GM18520 (cell line): ENCODE measurements around the gene LRRTM2.
"Not testable (repeated sequence)": the region's sequence is repeated elsewhere in the genome, so short reads cannot be mapped to it uniquely, and the experiment has no call there.

Experiments
- ATAC-seq: cut with Tn5 transposase; IDR thresholded peaks from one replicate; pipeline ENCODE4 v1.9.1; 2021; ENCODE audit not compliant: unreplicated experiment

LRRTM2 gene

DNA sequence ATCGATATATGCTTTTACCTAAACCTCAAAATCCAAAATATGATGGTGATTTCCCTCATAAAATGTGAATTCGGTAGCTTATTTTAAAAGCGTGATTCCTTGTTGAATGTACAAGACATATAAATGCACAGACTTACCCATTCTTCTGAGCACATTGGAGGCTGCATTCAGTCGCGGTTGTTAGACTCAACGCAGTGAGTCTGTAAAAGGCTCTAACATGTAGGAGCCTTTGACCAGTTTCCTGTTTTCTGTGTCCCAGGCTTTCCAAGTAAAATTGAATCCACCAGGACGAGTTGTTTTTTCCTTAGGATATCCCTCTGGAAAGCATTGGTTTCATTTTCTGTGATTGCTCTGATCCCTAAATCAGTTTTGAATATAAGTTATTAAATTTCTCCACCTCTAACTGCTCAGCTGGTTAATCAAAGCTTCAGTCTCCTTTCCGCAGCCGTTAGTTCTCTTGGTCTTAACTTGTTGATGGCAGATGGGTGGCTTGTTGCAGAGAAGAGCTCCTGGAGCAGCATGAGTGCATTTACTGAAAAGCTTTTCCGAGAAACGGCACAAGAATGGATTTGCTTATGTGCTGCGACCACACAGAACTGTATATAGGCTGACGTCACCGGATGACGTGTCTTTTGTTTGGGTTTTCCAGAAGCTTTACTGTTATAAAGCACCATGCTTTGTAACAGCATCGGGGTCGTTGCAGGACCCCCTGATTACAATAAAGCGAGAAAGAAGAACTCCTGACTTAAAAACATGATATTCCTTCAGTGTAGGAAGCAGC, at the start of gene LRRTM2:
LRRTM2 (minus strand) TSS at position 565 of the 781 bp plus-strand sequence; CDS start at position 141, 424 bp downstream.
- ATAC-seq, result no peak

GRCh38 chr5:138922494-138922893, 47.4 kb upstream of the LRRTM2 start:
- no peak for ATAC-seq

- not testable (repeated sequence) for ATAC-seq
Observed at GRCh38 chr5:138921362-138921761, 46.2 kb upstream of the LRRTM2 start.

DNA sequence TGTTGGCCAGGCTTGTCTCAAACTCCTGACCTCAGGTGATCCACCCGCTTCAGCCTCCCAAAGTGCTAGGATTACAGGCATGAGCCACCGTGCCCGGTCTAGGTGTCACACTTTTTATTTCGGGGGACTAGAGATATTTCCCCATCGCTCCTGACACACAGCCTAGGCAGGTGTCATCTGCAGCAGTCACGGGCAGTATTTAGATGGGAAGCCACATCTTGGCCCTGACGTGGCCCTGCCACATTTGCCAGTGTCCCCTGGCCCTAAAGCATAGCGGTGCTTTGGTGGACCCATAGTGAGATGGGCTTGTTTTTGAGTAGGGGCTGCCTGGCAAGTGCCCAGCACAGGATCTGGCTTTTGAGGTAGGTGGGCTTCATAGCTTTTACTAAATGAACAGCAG, 45.0 kb upstream of the LRRTM2 start:
- ATAC-seq, result no peak

GRCh38 chr5:138918686-138919085, 43.6 kb upstream of the LRRTM2 start:
- ATAC-seq, result no peak

GRCh38 chr5:138914338-138914737, 39.2 kb upstream of the LRRTM2 start:
- ATAC-seq, result no peak

DNA sequence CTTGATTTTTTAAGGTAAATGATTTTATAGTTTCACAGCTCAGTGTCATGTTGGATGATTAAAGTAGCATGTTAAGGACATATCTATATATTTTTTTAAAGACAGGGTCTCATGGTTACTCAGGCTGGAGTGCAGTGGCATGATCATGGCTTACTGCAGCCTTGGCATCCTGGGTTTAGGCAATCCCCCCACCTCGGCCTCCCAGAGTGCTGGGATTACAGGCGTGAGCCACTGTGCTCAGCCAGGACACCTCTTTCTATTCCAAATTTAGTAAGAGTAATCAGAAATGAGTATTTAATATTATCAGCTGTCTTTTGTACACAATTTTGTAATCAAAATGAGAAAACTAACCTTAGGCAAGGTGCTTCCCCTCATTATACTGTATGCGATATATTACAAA, 38.6 kb upstream of the LRRTM2 start:
- ATAC-seq, result no peak

DNA sequence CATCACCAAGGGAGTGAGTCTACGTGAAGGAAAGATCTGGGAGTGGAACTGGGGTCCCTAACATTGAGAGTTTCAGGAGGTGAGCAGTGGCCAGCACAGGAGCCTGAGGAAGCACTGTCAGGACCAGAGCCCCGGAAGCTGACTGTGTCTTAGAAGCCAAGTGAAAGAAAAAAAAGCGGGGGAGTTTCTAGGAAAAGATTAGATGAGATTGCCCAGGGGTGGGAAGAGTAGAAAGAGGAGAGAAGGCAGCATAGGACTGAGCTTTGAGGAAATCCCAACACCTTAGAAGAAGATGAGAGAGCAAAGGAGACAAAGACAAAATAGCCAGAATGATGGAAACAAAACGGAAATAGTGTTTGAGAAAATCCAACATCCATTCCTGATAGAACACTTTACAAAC, 37.0 kb upstream of the LRRTM2 start:
- ATAC-seq, result no peak

DNA sequence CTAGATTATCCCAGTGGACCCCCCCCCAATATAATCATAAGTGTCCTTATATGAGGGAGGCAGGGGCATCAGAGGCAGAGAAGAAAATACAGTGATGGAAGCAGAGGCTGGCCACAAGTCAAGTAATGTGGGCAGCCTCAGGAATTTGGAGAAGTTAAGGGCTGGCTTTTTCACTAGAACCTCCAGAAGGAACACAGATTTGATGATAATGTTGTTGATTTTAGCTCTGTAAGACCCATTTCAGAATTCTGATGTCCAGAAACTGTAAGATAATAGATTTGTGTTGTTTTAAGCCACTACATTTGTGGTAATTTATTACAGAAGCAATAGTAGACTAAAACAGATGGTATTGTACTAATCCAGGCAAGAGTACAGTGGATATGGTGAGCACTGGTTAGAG, 36.3 kb upstream of the LRRTM2 start:
- ATAC-seq, result no peak

GRCh38 chr5:138910546-138911185, 35.5 kb upstream of the LRRTM2 start:
- ATAC-seq, result no peak

DNA sequence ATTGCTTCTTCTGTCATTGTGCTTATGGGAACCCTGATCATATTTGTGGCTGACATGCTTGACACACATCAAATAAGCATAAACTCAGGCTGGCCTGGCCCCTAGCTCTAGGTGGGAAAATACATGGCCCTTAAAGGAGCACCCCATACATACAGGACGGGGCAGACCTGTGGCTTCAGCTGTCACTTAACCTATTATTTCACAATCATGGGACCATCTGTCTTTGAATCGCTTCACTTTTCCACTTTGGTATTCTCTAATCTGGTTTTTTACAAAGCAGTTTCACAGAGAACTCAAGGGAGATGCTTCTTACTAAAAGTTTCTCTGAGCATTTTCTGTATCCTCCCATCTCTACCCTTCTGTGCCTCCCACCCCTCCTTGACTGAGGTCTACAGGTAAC, 34.6 kb upstream of the LRRTM2 start:
- ATAC-seq, result no peak

- ATAC-seq, result no peak
Observed at GRCh38 chr5:138905541-138905940, 30.4 kb upstream of the LRRTM2 start.

- ATAC-seq, result no peak
Observed at GRCh38 chr5:138903130-138903775, 28.1 kb upstream of the LRRTM2 start.

DNA sequence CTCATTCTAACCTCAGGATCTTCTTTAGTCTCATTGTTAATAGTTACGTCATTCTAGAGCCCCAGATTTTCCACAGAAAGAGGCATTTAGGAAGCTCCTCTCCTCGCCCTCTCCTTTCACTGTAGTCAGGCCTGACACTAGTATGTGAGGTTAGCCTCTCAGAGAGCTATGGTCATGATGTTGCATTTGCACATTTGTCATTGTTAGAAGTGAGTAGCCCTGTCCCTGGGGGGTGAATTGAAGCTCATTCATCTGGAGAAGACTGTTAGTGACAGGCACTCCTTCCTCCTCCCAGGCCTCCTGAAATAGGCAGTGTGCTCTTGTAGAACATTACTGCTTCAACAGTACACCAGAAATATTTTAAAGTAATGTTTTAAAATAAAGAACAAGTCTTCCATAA, 26.6 kb upstream of the LRRTM2 start:
- ATAC-seq, result no peak

- no peak for ATAC-seq
Observed at GRCh38 chr5:138900281-138900965, 25.3 kb upstream of the LRRTM2 start.

GRCh38 chr5:138898742-138899141, 23.6 kb upstream of the LRRTM2 start:
- no peak for ATAC-seq

GRCh38 chr5:138898299-138898698, 23.2 kb upstream of the LRRTM2 start:
- no peak for ATAC-seq

DNA sequence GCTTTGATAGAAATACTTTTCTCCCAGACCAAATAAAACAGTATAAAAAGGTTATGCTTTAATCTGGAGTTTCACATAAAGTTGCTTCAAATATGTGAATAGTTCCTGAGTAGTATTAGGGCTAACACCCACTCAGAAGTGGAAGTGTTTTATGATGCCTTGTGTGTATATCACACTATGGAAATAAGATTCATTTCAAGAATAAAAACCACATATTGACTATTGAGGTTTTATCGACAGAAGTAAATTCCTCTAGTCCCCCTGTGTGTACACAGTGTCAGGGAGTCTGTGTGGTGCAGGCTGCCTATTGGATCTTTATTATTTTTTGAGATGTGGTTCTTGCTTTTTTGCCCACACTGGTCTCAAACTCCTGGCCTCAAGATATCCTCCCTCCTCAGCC, 20.8 kb upstream of the LRRTM2 start:
- no peak for ATAC-seq

- no peak for ATAC-seq
Observed at GRCh38 chr5:138890644-138891043, 15.5 kb upstream of the LRRTM2 start.

- ATAC-seq, result no peak
Observed at GRCh38 chr5:138889994-138890393, 14.9 kb upstream of the LRRTM2 start.

- no peak for ATAC-seq
Observed at GRCh38 chr5:138884554-138884953, 9.4 kb upstream of the LRRTM2 start.

DNA sequence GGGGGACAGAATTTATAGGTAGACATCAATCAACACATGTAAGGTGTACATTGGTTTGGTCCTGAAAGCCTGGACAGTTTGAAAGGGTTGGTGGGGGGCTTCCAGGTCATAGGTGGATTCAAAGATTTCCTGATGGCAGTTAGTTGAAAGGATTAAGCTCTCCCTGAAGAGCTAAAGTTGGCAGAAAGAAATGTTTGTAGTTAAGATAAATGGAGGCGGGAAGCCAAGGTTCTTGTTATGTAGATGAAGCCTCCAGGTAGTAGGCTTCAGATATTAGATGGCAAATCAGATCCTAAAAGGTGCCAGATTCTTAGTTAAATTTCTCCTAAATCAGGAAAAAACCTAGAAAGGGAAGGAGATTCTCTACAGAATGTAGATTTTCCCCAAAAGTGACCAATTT, 9.0 kb upstream of the LRRTM2 start:
- ATAC-seq, result no peak
